Measurements from ENCODE around the gene MRPS2.

GRCh38 chr9:135550344-135550918 is 49.9 kb downstream of the MRPS2 start:
- TF ChIP-seq RAD21 (conservative IDR thresholded peaks at IDR 0.05) (no peak), EZH2 (IDR thresholded peaks at IDR 0.05; ENCODE audit: borderline replicate concordance, insufficient read depth, low read length, poor library complexity, severe bottlenecking) (no peak), CTCF (IDR thresholded peaks at IDR 0.05; ENCODE audit: poor library complexity, severe bottlenecking) (no peak), POLR2AphosphoS5 (IDR thresholded peaks at IDR 0.05) (no peak), EP300 (conservative IDR thresholded peaks at IDR 0.05; ENCODE audit: poor library complexity, severe bottlenecking) (no peak), REST (IDR thresholded peaks at IDR 0.05; ENCODE audit: borderline replicate concordance) (no peak), MXI1 (conservative IDR thresholded peaks at IDR 0.05; ENCODE audit: poor library complexity, severe bottlenecking) (no peak)

All from neural cell (in vitro differentiated cells).